Astrocyte (in vitro differentiated cells and primary cell): ENCODE results near the gene SOX9. TPM values are rescaled to one million over a fixed set of nuclear protein-coding genes. Genes with fewer than 3 reads are reported as not detected.

Experiments used
- DNase-seq: peaks from one replicate; pipeline ENCODE4 v3.0.0-alpha.2; 2010; ENCODE audit warnings: low read depth
- FAIRE-seq: peaks from 2 replicates; lab custom pipeline; 2011; peaks lifted over from hg19 to GRCh38; lab: Jason Lieb, UNC
- H2AFZ ChIP-seq: 2 replicates; pipeline ENCODE4 v1.6.0; 2012; ENCODE audit warnings: low read depth, low read length, inconsistent platforms
- H3K27ac ChIP-seq: 2 replicates; pipeline ENCODE4 v1.5.1; 2011; ENCODE audit warnings: low read depth, low read length, inconsistent platforms
- H3K27me3 ChIP-seq: 2 replicates; pipeline ENCODE4 v1.6.0; 2011; ENCODE audit warnings: low read length, inconsistent platforms; ENCODE audit not compliant: insufficient read depth
- H3K36me3 ChIP-seq: 2 replicates; pipeline ENCODE4 v1.5.1; 2011; ENCODE audit warnings: low read length, inconsistent platforms; ENCODE audit not compliant: insufficient read depth
- H3K4me1 ChIP-seq: 2 replicates; pipeline ENCODE4 v1.5.1; 2011; ENCODE audit warnings: low read length, inconsistent platforms; ENCODE audit not compliant: insufficient read depth
- H3K4me2 ChIP-seq: 2 replicates; pipeline ENCODE4 v1.6.0; 2012; ENCODE audit warnings: low read length, inconsistent platforms
- H3K4me3 ChIP-seq: 2 replicates; pipeline ENCODE4 v1.5.1; 2011; ENCODE audit warnings: low read depth, mild to moderate bottlenecking, low read length, inconsistent platforms; ENCODE audit not compliant: insufficient read depth
- H3K79me2 ChIP-seq: 2 replicates; pipeline ENCODE4 v1.6.0; 2012; ENCODE audit warnings: mild to moderate bottlenecking, low read length, inconsistent platforms; ENCODE audit not compliant: insufficient read depth
- H3K9ac ChIP-seq: 2 replicates; pipeline ENCODE4 v1.6.0; 2012; ENCODE audit warnings: mild to moderate bottlenecking, low read length, inconsistent platforms
- H3K9me3 ChIP-seq: 2 replicates; pipeline ENCODE4 v1.5.1; 2012; ENCODE audit warnings: low read depth, mild to moderate bottlenecking, low read length, inconsistent platforms; ENCODE audit not compliant: insufficient read depth
- H4K20me1 ChIP-seq: 2 replicates; pipeline ENCODE4 v1.6.0; 2012; ENCODE audit warnings: low read length, inconsistent platforms; ENCODE audit not compliant: insufficient read depth
- H3K27ac Mint-ChIP-seq: one replicate; pipeline ENCODE4 v1.8.0; 2021; ENCODE audit warnings: mild to moderate bottlenecking, mixed read lengths; ENCODE audit not compliant: unreplicated experiment
- H3K27me3 Mint-ChIP-seq: one replicate; pipeline ENCODE4 v1.8.0; 2021; ENCODE audit warnings: low read depth, mixed read lengths; ENCODE audit not compliant: unreplicated experiment
- H3K36me3 Mint-ChIP-seq: one replicate; pipeline ENCODE4 v1.8.0; 2021; ENCODE audit warnings: low read depth, mixed read lengths; ENCODE audit not compliant: unreplicated experiment
- H3K4me1 Mint-ChIP-seq: one replicate; pipeline ENCODE4 v1.8.0; 2021; ENCODE audit warnings: low read depth, mixed read lengths; ENCODE audit not compliant: unreplicated experiment
- H3K4me3 Mint-ChIP-seq: one replicate; pipeline ENCODE4 v1.8.0; 2021; ENCODE audit warnings: mild to moderate bottlenecking, moderate library complexity, mixed read lengths; ENCODE audit not compliant: unreplicated experiment
- H3K9me3 Mint-ChIP-seq: one replicate; pipeline ENCODE4 v1.8.0; 2021; ENCODE audit warnings: mild to moderate bottlenecking, mixed read lengths; ENCODE audit not compliant: unreplicated experiment
- EZH2 ChIP-seq: IDR thresholded peaks from 2 replicates; pipeline ENCODE4 v1.6.1; 2012; ENCODE audit warnings: mild to moderate bottlenecking, low read length, inconsistent platforms; ENCODE audit not compliant: insufficient read depth
- total RNA-seq: library from RNA; stranded (reverse); gene quantifications from 2 replicates; pipeline ENCODE4 v1.2.1, GENCODE V29; 2021
- TF ChIP-seq, protein P1 (sequence below): IDR thresholded peaks from 2 replicates; pipeline ENCODE4 v1.5.1; 2011; ENCODE audit warnings: low read depth, mild to moderate bottlenecking, inconsistent platforms, low read length, moderate library complexity; ENCODE audit not compliant: insufficient read depth

SOX9 gene
- total RNA-seq, 1 donor from 2014 or later, result 37.7 TPM

DNA sequence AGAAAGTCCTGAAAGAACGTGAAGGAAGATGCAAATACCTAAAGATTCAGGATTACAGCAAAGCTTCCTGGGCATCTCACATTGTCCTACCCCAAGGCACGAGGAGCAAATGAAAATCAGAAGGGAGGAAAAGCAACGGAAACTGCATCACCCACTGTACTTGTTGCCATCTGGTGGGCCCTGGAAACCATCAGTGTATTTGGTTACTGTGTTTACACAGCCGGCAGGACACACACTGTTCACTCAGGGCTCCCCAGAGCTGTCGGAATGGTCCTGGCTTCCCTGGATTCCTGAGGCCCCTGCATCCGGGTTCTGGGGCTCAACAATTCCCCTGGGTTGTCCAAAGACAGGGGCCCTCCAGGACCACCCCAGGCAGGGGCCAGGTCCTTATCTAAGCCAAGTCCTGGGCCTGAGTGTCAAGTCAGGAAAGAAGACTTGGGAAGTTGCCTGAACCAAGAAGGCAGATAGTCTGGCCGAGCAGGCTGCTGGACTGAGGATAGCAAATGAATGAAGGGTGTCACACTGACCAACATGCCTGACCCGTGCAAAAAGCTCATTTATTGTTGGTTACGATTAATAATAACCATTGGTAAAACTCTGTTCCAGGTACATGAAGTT is 52.8 kb downstream of the SOX9 start:
- Histone ChIP-seq H2AFZ (no peak overlapping the region), H3K27me3 (no peaks in the 10 kb centered on the region), H3K36me3 (no peaks in the 10 kb centered on the region), H4K20me1 (no peaks in the 10 kb centered on the region), H3K9ac (no peak overlapping the region), H3K4me3 (no peak overlapping the region), H3K79me2 (no peaks in the 10 kb centered on the region), H3K4me1 (peaks cover 20% of the 10 kb centered on the region), H3K27ac (no peak overlapping the region), H3K9me3 (no peaks in the 10 kb centered on the region), H3K4me2 (no peak overlapping the region)
- Mint-ChIP-seq H3K4me3 (no peak overlapping the region), H3K9me3 (no peaks in the 10 kb centered on the region), H3K27me3 (peaks cover 18% of the 10 kb centered on the region), H3K36me3 (no peaks in the 10 kb centered on the region), H3K27ac (no peak overlapping the region), H3K4me1 (peaks cover 12% of the 10 kb centered on the region)
- no peak for FAIRE-seq
- no peak for DNase-seq
- TF ChIP-seq, protein P1, sequence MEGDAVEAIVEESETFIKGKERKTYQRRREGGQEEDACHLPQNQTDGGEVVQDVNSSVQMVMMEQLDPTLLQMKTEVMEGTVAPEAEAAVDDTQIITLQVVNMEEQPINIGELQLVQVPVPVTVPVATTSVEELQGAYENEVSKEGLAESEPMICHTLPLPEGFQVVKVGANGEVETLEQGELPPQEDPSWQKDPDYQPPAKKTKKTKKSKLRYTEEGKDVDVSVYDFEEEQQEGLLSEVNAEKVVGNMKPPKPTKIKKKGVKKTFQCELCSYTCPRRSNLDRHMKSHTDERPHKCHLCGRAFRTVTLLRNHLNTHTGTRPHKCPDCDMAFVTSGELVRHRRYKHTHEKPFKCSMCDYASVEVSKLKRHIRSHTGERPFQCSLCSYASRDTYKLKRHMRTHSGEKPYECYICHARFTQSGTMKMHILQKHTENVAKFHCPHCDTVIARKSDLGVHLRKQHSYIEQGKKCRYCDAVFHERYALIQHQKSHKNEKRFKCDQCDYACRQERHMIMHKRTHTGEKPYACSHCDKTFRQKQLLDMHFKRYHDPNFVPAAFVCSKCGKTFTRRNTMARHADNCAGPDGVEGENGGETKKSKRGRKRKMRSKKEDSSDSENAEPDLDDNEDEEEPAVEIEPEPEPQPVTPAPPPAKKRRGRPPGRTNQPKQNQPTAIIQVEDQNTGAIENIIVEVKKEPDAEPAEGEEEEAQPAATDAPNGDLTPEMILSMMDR, result no peak
- no peak for TF ChIP-seq EZH2

GRCh38 chr17:72175263-72175662 is 54.4 kb downstream of the SOX9 start:
- H3K4me1 Mint-ChIP-seq, result peaks cover 12% of the 10 kb centered on the region
- Histone ChIP-seq H3K9ac (no peak overlapping the region), H3K4me1 (peaks cover 20% of the 10 kb centered on the region), H3K27ac (no peak overlapping the region), H3K4me3 (no peak overlapping the region), H3K36me3 (no peaks in the 10 kb centered on the region), H3K4me2 (peak overlapping the region; percentile 58), H3K79me2 (no peaks in the 10 kb centered on the region), H3K27me3 (no peaks in the 10 kb centered on the region), H3K9me3 (no peaks in the 10 kb centered on the region), H2AFZ (no peak overlapping the region), H4K20me1 (no peaks in the 10 kb centered on the region)
- peaks cover 11% of the 10 kb centered on the region for H3K27me3 Mint-ChIP-seq
- no peak for TF ChIP-seq EZH2
- TF ChIP-seq, protein P1, result no peak
- no peak overlapping the region for H3K27ac Mint-ChIP-seq
- no peaks in the 10 kb centered on the region for H3K9me3 Mint-ChIP-seq
- FAIRE-seq (no peak), DNase-seq (no peak)
- no peak overlapping the region for H3K4me3 Mint-ChIP-seq
- no peaks in the 10 kb centered on the region for H3K36me3 Mint-ChIP-seq
